H1 (cell line): Measurements from ENCODE around the gene CA10. TPM values are rescaled to one million over a fixed set of nuclear protein-coding genes. Genes with fewer than 3 reads are reported as not detected.

Source experiments
- CTCF ChIA-PET: fragments of 300-600 bp; sonication (Branson Sonifier 250); formaldehyde crosslinking; loops from one replicate; lab custom pipeline; 2021; ENCODE audit not compliant: partially characterized antibody; lab: Charles Lee
- POLR2A ChIA-PET: fragments of 300-600 bp; sonication (Branson Sonifier 250); formaldehyde crosslinking; loops from one replicate; lab custom pipeline; 2021; ENCODE audit warnings: inconsistent platforms; ENCODE audit not compliant: partially characterized antibody; lab: Charles Lee
- DNase-seq, 2 experiments: peaks; one replicate each; pipeline versions ENCODE4 v3.0.0 to v3.0.0-alpha.2; 2010 to 2022; ENCODE audit warnings: low spot score in 2 of 2, low read depth in 1 of 2, mixed read lengths in 1 of 2
- FAIRE-seq: peaks from 2 replicates; lab custom pipeline; 2011; peaks lifted over from hg19 to GRCh38; lab: Jason Lieb, UNC
- H2AFZ ChIP-seq: 2 replicates; pipeline ENCODE4 v1.8.1; 2012; ENCODE audit warnings: low read length, inconsistent platforms
- H2AK5ac ChIP-seq: 2 replicates; pipeline ENCODE4 v1.6.1; 2013; ENCODE audit warnings: low read depth, low read length
- H2BK120ac ChIP-seq: replicated peaks from 2 replicates; pipeline ENCODE3; 2013; ENCODE audit warnings: low read depth, low read length, inconsistent platforms
- H2BK12ac ChIP-seq: 2 replicates; pipeline ENCODE4 v1.6.1; 2013; ENCODE audit warnings: low read depth, low read length
- H2BK15ac ChIP-seq: 2 replicates; pipeline ENCODE4 v1.6.1; 2013; ENCODE audit warnings: low read length
- H2BK20ac ChIP-seq: 2 replicates; pipeline ENCODE4 v1.6.1; 2013; ENCODE audit warnings: low read length
- H2BK5ac ChIP-seq: 2 replicates; pipeline ENCODE4 v1.6.1; 2013; ENCODE audit warnings: low read depth, low read length
- H3K14ac ChIP-seq: 2 replicates; pipeline ENCODE4 v1.6.1; 2013; ENCODE audit warnings: inconsistent platforms; ENCODE audit not compliant: insufficient read length
- H3K18ac ChIP-seq: 2 replicates; pipeline ENCODE4 v1.6.1; 2013; ENCODE audit warnings: low read length; ENCODE audit errors: extremely low read depth
- H3K23ac ChIP-seq: 2 replicates; pipeline ENCODE4 v1.6.1; 2013; ENCODE audit warnings: inconsistent platforms; ENCODE audit not compliant: insufficient read length
- H3K23me2 ChIP-seq: 2 replicates; pipeline ENCODE4 v1.6.1; 2013; ENCODE audit warnings: low read depth, low read length
- H3K27ac ChIP-seq: 2 replicates; pipeline ENCODE4 v1.6.1; 2011; ENCODE audit warnings: low read depth, low read length, inconsistent platforms
- H3K27me3 ChIP-seq, 4 experiments: replicated peaks in 1 of 4; 1 replicate in 1 of 4; 2 replicates in 3 of 4; pipeline versions ENCODE4 v1.6.1 to v1.8.1; 2011 to 2013; ENCODE audit warnings: low read length in 3 of 4, mild to moderate bottlenecking in 3 of 4, inconsistent platforms in 2 of 4, mixed read lengths in 2 of 4, moderate library complexity in 1 of 4; ENCODE audit not compliant: control insufficient read depth in 3 of 4, insufficient read depth in 3 of 4; ENCODE audit errors: extremely low read depth in 1 of 4
- H3K36me3 ChIP-seq, 4 experiments: 2 replicates each; pipeline versions ENCODE4 v1.6.1 to v1.8.1; 2011 to 2013; ENCODE audit warnings: mild to moderate bottlenecking in 4 of 4, low read length in 3 of 4, moderate library complexity in 2 of 4, control low read depth in 1 of 4, inconsistent platforms in 1 of 4; ENCODE audit not compliant: insufficient read depth in 4 of 4, control insufficient read depth in 2 of 4
- H3K4ac ChIP-seq: replicated peaks from 2 replicates; pipeline ENCODE3; 2013; ENCODE audit warnings: low read length, low read depth, mixed read lengths, inconsistent platforms; ENCODE audit not compliant: insufficient read length
- H3K4me1 ChIP-seq, 4 experiments: replicated peaks in 1 of 4; 1 replicate in 1 of 4; 2 replicates in 3 of 4; pipeline versions ENCODE4 v1.6.1 to v1.8.1; 2011 to 2013; ENCODE audit warnings: low read length in 3 of 4, inconsistent platforms in 2 of 4, mixed read lengths in 1 of 4; ENCODE audit not compliant: insufficient read depth in 4 of 4, control insufficient read depth in 3 of 4
- H3K4me2 ChIP-seq, 2 experiments: 2 replicates each; pipeline versions ENCODE4 v1.6.1 to v1.8.1; 2011 to 2013; ENCODE audit warnings: low read depth in 2 of 2, low read length in 2 of 2, control low read depth in 1 of 2, inconsistent platforms in 1 of 2, mild to moderate bottlenecking in 1 of 2; ENCODE audit not compliant: insufficient read depth in 1 of 2
- H3K4me3 ChIP-seq, 4 experiments: fragments of 200-600, 300-600 bp in 1 of 4; sonication (generic), shearing (Covaris generic), sonication (Bioruptor Twin) in 1 of 4; 2 replicates each; pipeline versions ENCODE4 v1.5.1 to v1.8.1; 2011 to 2016; ENCODE audit warnings: low read length in 4 of 4, low read depth in 3 of 4, control low read depth in 2 of 4, inconsistent platforms in 2 of 4, mild to moderate bottlenecking in 2 of 4, mixed read lengths in 1 of 4, moderate library complexity in 1 of 4; ENCODE audit not compliant: insufficient read depth in 2 of 4; ENCODE audit errors: extremely low read depth in 1 of 4
- H3K56ac ChIP-seq: replicated peaks from 2 replicates; pipeline ENCODE3; 2013; ENCODE audit warnings: low read depth, mild to moderate bottlenecking, mixed read lengths, low read length, inconsistent platforms; ENCODE audit not compliant: insufficient read length
- H3K79me1 ChIP-seq: 2 replicates; pipeline ENCODE4 v1.6.1; 2013; ENCODE audit warnings: low read depth, low read length, control low read depth
- H3K79me2 ChIP-seq, 2 experiments: 2 replicates each; pipeline versions ENCODE4 v1.6.1 to v1.8.1; 2012 to 2013; ENCODE audit warnings: low read length in 2 of 2, mild to moderate bottlenecking in 2 of 2, inconsistent platforms in 1 of 2; ENCODE audit not compliant: insufficient read depth in 2 of 2, control insufficient read depth in 1 of 2
- H3K9ac ChIP-seq, 4 experiments: replicated peaks in 1 of 4; 1 replicate in 1 of 4; 2 replicates in 3 of 4; pipeline versions ENCODE4 v1.6.1 to v1.8.1; 2011 to 2013; ENCODE audit warnings: low read depth in 3 of 4, low read length in 3 of 4, control low read depth in 2 of 4, mild to moderate bottlenecking in 2 of 4, moderate library complexity in 2 of 4, inconsistent platforms in 1 of 4; ENCODE audit errors: extremely low read depth in 1 of 4
- H3K9me3 ChIP-seq, 2 experiments: 2 replicates each; pipeline versions ENCODE4 v1.6.1 to v1.8.1; 2012 to 2013; ENCODE audit warnings: mild to moderate bottlenecking in 2 of 2, moderate library complexity in 2 of 2, control low read depth in 1 of 2, inconsistent platforms in 1 of 2, low read depth in 1 of 2, low read length in 1 of 2, mixed read lengths in 1 of 2; ENCODE audit not compliant: insufficient read depth in 2 of 2
- H4K20me1 ChIP-seq, 2 experiments: replicated peaks in 1 of 2; 2 replicates each; pipeline versions ENCODE3 to v1.8.1; 2011 to 2013; ENCODE audit warnings: inconsistent platforms in 2 of 2, low read length in 2 of 2, mild to moderate bottlenecking in 1 of 2; ENCODE audit not compliant: insufficient read depth in 2 of 2, control insufficient read depth in 1 of 2
- H4K5ac ChIP-seq: 2 replicates; pipeline ENCODE4 v1.6.1; 2013; ENCODE audit warnings: low read length, low read depth, mixed read lengths, inconsistent platforms; ENCODE audit not compliant: insufficient read length
- H4K8ac ChIP-seq: 2 replicates; pipeline ENCODE4 v1.8.0; 2013; ENCODE audit warnings: mild to moderate bottlenecking, moderate library complexity, low read length, inconsistent platforms; ENCODE audit not compliant: insufficient read depth; ENCODE audit errors: extremely low read depth
- H4K91ac ChIP-seq: replicated peaks from 2 replicates; pipeline ENCODE3; 2013; ENCODE audit warnings: low read length, mixed read lengths, inconsistent platforms; ENCODE audit not compliant: insufficient read length
- EP300 ChIP-seq, 2 experiments: IDR thresholded peaks; 1 replicate in 1 of 2; 2 replicates in 1 of 2; pipeline ENCODE4 v1.6.1; 2011 to 2012; ENCODE audit warnings: low read depth in 2 of 2, low read length in 2 of 2, mild to moderate bottlenecking in 2 of 2, borderline replicate concordance in 1 of 2, inconsistent platforms in 1 of 2, moderate library complexity in 1 of 2
- MAFK ChIP-seq: IDR thresholded peaks from 2 replicates; pipeline ENCODE4 v1.6.1; 2012; ENCODE audit warnings: low read depth, mild to moderate bottlenecking, improper control_type of control experiment, low read length
- ZNF274 ChIP-seq: IDR thresholded peaks from 2 replicates; pipeline ENCODE4 v1.7.0; 2012; ENCODE audit warnings: low read length, borderline replicate concordance; ENCODE audit errors: extremely low read depth
- WGBS, 2 experiments: shearing (Covaris generic) in 1 of 2; methylation state at CpG; one replicate each; pipeline versions ENCODE4 v1.1.6 to v1.1.7; 2013 to 2015; ENCODE audit warnings: low lambda C conversion rate in 2 of 2, mixed read lengths in 2 of 2, inconsistent platforms in 1 of 2, low coverage in 1 of 2, missing lambda C conversion rate in 1 of 2; ENCODE audit not compliant: insufficient replicate concordance in 2 of 2, insufficient coverage in 1 of 2, insufficient read length in 1 of 2; ENCODE audit errors: extremely low coverage in 1 of 2, missing lambda C conversion rate in 1 of 2; 5-methylcytosine and 5-hydroxymethylcytosine counted together
- polyA plus RNA-seq, 7 experiments: library from polyadenylated mRNA; depleted of rRNA in 3 of 7; stranded (reverse) in 5 of 7; unstranded in 2 of 7; fragments of >200 nt in 5 of 7; fragments of 200-250 nt in 2 of 7; gene quantifications; 1 replicate in 5 of 7; 2 replicates in 1 of 7; 4 replicates in 1 of 7; pipeline versions ENCODE4 v1.2.1 to v1.2.3, GENCODE V29; 2011 to 2013; ENCODE audit warnings: missing spikeins in 2 of 7, mixed read lengths in 2 of 7
- total RNA-seq: library from RNA; stranded (reverse); fragmentation: NEBNext Ultra II Directional; extraction: Animal tissue kit (Norgen Biotek cat#: 25700); gene quantifications from 2 replicates; pipeline ENCODE4 v1.2.1, GENCODE V29; 2021

Gene CA10
- total and polyA plus RNA-seq, 2 of the 8 experiments (the other 6 are each of a cell fraction or from before 2014, with no cell fraction given) = 0.60 to 0.63 TPM

DNA sequence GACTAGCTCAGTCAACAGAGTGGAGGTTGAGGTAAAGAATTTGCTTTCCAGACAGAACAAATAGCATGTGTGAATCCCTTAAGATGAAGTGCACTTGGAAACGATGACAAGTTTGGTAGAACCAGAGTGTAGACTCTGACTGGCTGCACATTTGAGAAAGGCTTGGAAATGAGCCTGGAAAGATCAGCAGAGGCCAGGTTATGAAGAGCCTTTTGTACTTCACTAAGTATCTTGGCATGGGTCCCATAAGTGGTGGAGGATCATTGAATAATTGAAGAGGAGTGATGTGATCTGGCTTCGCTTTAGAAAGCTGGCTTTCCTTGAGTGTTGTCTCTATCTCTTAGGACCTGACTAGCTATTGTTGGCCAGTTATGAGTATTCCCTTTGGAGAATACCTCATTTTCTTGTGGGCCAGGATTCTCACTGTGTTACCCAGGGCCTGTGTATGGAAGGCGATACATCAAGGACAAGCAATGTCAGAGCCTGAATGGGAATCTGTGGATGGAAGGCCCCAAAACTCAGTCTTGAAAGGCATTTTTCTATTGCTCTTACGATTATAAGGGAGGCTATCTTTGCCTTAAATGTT is 568.4 kb downstream of the CA10 start:
- no peaks in the 10 kb centered on the region for H3K4me1 ChIP-seq
- no peaks in the 10 kb centered on the region for H3K36me3 ChIP-seq
- no peak overlapping the region for H2AK5ac ChIP-seq
- no peaks in the 10 kb centered on the region for H3K23me2 ChIP-seq
- H3K27ac ChIP-seq = no peak overlapping the region
- H3K14ac ChIP-seq = no peak overlapping the region
- no peak overlapping the region for H3K18ac ChIP-seq
- no peak overlapping the region for H2BK15ac ChIP-seq
- no peak overlapping the region for H2BK20ac ChIP-seq
- H3K9ac ChIP-seq = no peak overlapping the region
- ChIA-PET POLR2A (no interaction called here), CTCF (interaction anchor here (0.7 to 1.6 kb wide), 8 partner anchors 42 to 291 kb away, joined by 3 to 6 read pairs (median 4); no protein-coding TSS in a partner anchor)
- no peak overlapping the region for H3K4ac ChIP-seq
- no peak for TF ChIP-seq ZNF274
- no peak for TF ChIP-seq MAFK
- no peak for TF ChIP-seq EP300 (IDR thresholded peaks at IDR 0.05; ENCODE audit: borderline replicate concordance in 1 of 2, low read depth in 2 of 2, low read length in 2 of 2)
- no peak overlapping the region for H3K23ac ChIP-seq
- no peak overlapping the region for H2BK12ac ChIP-seq
- FAIRE-seq (no peak), DNase-seq (no peak)
- no peaks in the 10 kb centered on the region for H3K79me2 ChIP-seq
- H4K20me1 ChIP-seq = no peaks in the 10 kb centered on the region
- no peak overlapping the region for H3K4me2 ChIP-seq
- H4K8ac ChIP-seq = no peak overlapping the region
- no peak overlapping the region for H3K56ac ChIP-seq
- peaks cover 3 to 4% of the 10 kb centered on the region in 2 experiments; a peak in 2 of 4 replicates for H3K9me3 ChIP-seq
- H4K91ac ChIP-seq = no peak overlapping the region
- peak overlapping the region; percentile 22; the same call in 1 of the 2 replicates for H2AFZ ChIP-seq
- H3K79me1 ChIP-seq = no peaks in the 10 kb centered on the region
- no peak overlapping the region for H3K4me3 ChIP-seq
- no peak overlapping the region for H4K5ac ChIP-seq
- WGBS, 2 experiments = 94% methylated on average over 4 of the region's 4 CpGs; no CpG with 5 or more reads in 1 of the 2 experiments
- no peaks in the 10 kb centered on the region for H3K27me3 ChIP-seq
- H2BK120ac ChIP-seq = no peak overlapping the region
- H2BK5ac ChIP-seq = no peak overlapping the region
